ENCODE measurements around the gene SLC22A3.
"Not testable (repeated sequence)": the region's sequence is repeated elsewhere in the genome, so short reads cannot be mapped to it uniquely, and the experiment has no call there.

Gene SLC22A3

GRCh38 chr6:160367798-160368547 lies 19.8 kb downstream of the SLC22A3 start:
- Histone ChIP-seq H3K36me3 (ENCODE audit: control insufficient read depth in 2 of 2, insufficient read depth in 2 of 2, low read length in 2 of 2) (no peaks in the 10 kb centered on the region), H3K4me3 (ENCODE audit: low read length in 2 of 2) (no peak overlapping the region), H3K4me1 (ENCODE audit: control insufficient read depth in 2 of 2, insufficient read depth in 2 of 2, low read length in 2 of 2) (no peaks in the 10 kb centered on the region), H3K9me3 (ENCODE audit: control insufficient read depth in 2 of 2, low read length in 2 of 2) (peaks cover 0 to 3% of the 10 kb centered on the region in 2 donors), H3K9ac (ENCODE audit: low read depth in 1 of 2, low read length in 2 of 2) (no peak overlapping the region), H3K27me3 (ENCODE audit: control insufficient read depth in 2 of 2, insufficient read depth in 2 of 2, low read length in 2 of 2) (no peaks in the 10 kb centered on the region), H3K27ac (ENCODE audit: low read depth in 2 of 2, low read length in 2 of 2) (no peak overlapping the region)

DNA sequence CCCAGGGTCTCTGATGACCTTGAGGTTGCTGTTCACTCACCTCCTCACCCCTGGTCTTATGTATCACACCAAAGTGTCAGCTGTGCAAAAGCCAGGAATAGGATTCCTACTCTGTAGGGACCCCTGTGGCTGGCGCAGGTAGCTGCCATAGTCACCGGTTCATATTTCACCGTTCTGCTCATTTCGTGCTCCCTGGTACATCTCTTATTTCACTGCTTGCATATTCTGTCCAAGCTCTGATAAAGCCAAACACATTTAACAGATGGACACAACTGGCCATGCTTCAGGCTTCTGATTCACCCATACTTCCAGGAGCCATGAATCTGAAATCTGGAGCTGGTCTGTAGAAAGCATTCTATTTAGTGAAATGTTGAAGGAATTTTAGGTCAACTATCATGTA lies 20.5 kb downstream of the SLC22A3 start:
- H3K27me3 ChIP-seq (ENCODE audit: control insufficient read depth in 2 of 2, insufficient read depth in 2 of 2, low read length in 2 of 2): no peaks in the 10 kb centered on the region
- H3K9me3 ChIP-seq (ENCODE audit: control insufficient read depth in 2 of 2, low read length in 2 of 2): peaks cover 0 to 3% of the 10 kb centered on the region in 2 donors
- no peaks in the 10 kb centered on the region for H3K4me1 ChIP-seq (ENCODE audit: control insufficient read depth in 2 of 2, insufficient read depth in 2 of 2, low read length in 2 of 2)
- no peak overlapping the region for H3K9ac ChIP-seq (ENCODE audit: low read depth in 1 of 2, low read length in 2 of 2)
- no peak overlapping the region for H3K4me3 ChIP-seq (ENCODE audit: low read length in 2 of 2)
- no peaks in the 10 kb centered on the region for H3K36me3 ChIP-seq (ENCODE audit: control insufficient read depth in 2 of 2, insufficient read depth in 2 of 2, low read length in 2 of 2)
- H3K27ac ChIP-seq (ENCODE audit: low read depth in 2 of 2, low read length in 2 of 2): no peak overlapping the region

GRCh38 chr6:160373601-160374000 lies 25.4 kb downstream of the SLC22A3 start:
- not testable (repeated sequence) for H3K9ac ChIP-seq (ENCODE audit: low read depth in 1 of 2, low read length in 2 of 2); H3K27me3 ChIP-seq (ENCODE audit: control insufficient read depth in 2 of 2, insufficient read depth in 2 of 2, low read length in 2 of 2); H3K36me3 ChIP-seq (ENCODE audit: control insufficient read depth in 2 of 2, insufficient read depth in 2 of 2, low read length in 2 of 2); H3K4me3 ChIP-seq (ENCODE audit: low read length in 2 of 2); H3K27ac ChIP-seq (ENCODE audit: low read depth in 2 of 2, low read length in 2 of 2); H3K9me3 ChIP-seq (ENCODE audit: control insufficient read depth in 2 of 2, low read length in 2 of 2); H3K4me1 ChIP-seq (ENCODE audit: control insufficient read depth in 2 of 2, insufficient read depth in 2 of 2, low read length in 2 of 2)

DNA sequence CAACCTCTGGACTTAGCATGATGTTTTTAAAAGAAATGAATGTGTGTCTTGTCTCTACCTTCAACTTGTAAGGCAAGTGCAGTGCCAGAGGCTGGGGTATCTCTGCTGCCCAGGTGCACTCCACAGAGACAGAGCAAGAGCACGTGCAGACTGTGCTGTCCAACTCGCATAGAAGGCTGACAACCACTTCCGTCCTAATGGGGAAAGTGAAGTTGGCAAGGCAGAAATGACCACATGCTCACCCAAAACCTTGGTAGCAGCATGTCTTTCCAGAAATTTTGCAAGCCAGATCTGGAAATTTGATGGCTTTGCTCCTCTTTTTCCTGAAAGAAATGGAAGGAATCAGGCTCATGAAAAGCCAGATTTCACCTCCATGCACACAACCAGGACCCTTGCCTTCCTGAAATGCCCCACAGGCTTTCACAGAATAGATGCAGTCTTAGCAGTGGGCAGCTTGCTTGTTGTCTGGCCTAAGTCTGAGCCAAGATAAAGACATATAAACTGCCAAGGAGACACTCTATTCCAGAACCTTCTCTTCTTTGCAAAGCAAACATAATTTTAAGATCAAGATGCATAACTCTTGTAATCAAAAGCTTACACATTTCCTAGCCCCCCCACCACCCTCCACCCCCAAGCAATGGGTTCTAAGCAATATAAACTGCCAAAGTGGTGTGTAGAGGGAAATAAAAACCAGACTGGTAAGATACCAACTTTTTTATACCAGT lies 26.8 kb downstream of the SLC22A3 start:
- H3K9me3 ChIP-seq (ENCODE audit: control insufficient read depth in 2 of 2, low read length in 2 of 2): peaks cover 0 to 1% of the 10 kb centered on the region in 2 donors
- no peak overlapping the region for H3K27ac ChIP-seq (ENCODE audit: low read depth in 2 of 2, low read length in 2 of 2)
- no peak overlapping the region for H3K4me3 ChIP-seq (ENCODE audit: low read length in 2 of 2)
- no peaks in the 10 kb centered on the region for H3K36me3 ChIP-seq (ENCODE audit: control insufficient read depth in 2 of 2, insufficient read depth in 2 of 2, low read length in 2 of 2)
- no peaks in the 10 kb centered on the region for H3K4me1 ChIP-seq (ENCODE audit: control insufficient read depth in 2 of 2, insufficient read depth in 2 of 2, low read length in 2 of 2)
- no peaks in the 10 kb centered on the region for H3K27me3 ChIP-seq (ENCODE audit: control insufficient read depth in 2 of 2, insufficient read depth in 2 of 2, low read length in 2 of 2)
- no peak overlapping the region for H3K9ac ChIP-seq (ENCODE audit: low read depth in 1 of 2, low read length in 2 of 2)

- Histone ChIP-seq H3K27me3 (ENCODE audit: control insufficient read depth in 2 of 2, insufficient read depth in 2 of 2, low read length in 2 of 2) (no peaks in the 10 kb centered on the region), H3K4me1 (ENCODE audit: control insufficient read depth in 2 of 2, insufficient read depth in 2 of 2, low read length in 2 of 2) (no peaks in the 10 kb centered on the region), H3K9me3 (ENCODE audit: control insufficient read depth in 2 of 2, low read length in 2 of 2) (no peaks in the 10 kb centered on the region), H3K36me3 (ENCODE audit: control insufficient read depth in 2 of 2, insufficient read depth in 2 of 2, low read length in 2 of 2) (no peaks in the 10 kb centered on the region), H3K9ac (ENCODE audit: low read depth in 1 of 2, low read length in 2 of 2) (no peak overlapping the region), H3K4me3 (ENCODE audit: low read length in 2 of 2) (no peak overlapping the region), H3K27ac (ENCODE audit: low read depth in 2 of 2, low read length in 2 of 2) (no peak overlapping the region)
These were observed 27.4 kb downstream of the SLC22A3 start for GRCh38 chr6:160375561-160375949.

DNA sequence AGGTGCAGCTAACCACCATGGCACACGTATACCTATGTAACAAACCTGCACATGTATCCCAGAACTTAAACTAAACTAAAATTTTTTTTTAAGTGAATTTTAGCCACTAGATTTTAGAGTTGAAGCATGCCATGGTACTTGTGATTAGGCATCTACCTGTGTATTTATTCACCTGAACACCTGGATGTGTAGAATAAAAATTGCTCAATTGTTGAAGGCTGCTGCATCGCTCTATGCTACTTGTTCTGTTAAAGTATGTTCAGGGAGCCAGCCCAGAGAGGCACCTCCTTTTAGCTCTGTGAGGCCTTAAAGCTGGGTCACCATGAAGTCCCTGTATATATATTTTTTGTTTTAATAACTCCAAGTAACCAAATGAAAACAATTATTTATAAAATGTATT lies 28.3 kb downstream of the SLC22A3 start:
- Histone ChIP-seq H3K9me3 (ENCODE audit: control insufficient read depth in 2 of 2, low read length in 2 of 2) (no peaks in the 10 kb centered on the region), H3K9ac (ENCODE audit: low read depth in 1 of 2, low read length in 2 of 2) (no peak overlapping the region), H3K4me3 (ENCODE audit: low read length in 2 of 2) (no peak overlapping the region), H3K4me1 (ENCODE audit: control insufficient read depth in 2 of 2, insufficient read depth in 2 of 2, low read length in 2 of 2) (no peaks in the 10 kb centered on the region), H3K27ac (ENCODE audit: low read depth in 2 of 2, low read length in 2 of 2) (no peak overlapping the region), H3K36me3 (ENCODE audit: control insufficient read depth in 2 of 2, insufficient read depth in 2 of 2, low read length in 2 of 2) (no peaks in the 10 kb centered on the region), H3K27me3 (ENCODE audit: control insufficient read depth in 2 of 2, insufficient read depth in 2 of 2, low read length in 2 of 2) (no peaks in the 10 kb centered on the region)

DNA sequence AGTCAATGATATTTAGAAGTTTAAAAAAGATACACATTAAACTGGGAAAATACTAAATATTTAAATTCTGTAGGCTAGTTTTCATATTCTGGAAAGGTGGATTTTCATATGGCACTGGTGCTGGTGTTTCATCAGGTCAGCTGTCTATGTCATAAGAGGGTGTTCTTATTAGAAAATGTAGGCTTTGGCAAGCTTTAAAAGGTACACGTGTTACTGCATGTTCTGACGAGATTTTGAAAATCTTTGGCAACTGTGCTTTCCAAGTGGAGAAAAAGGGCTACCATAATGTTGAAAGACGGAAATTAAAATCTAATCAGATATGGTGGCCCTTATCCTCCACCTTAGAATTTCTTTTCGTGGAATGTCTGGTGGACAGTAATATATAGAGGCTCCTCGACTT lies 30.0 kb downstream of the SLC22A3 start:
- no peak overlapping the region for H3K9ac ChIP-seq (ENCODE audit: low read depth in 1 of 2, low read length in 2 of 2)
- H3K27me3 ChIP-seq (ENCODE audit: control insufficient read depth in 2 of 2, insufficient read depth in 2 of 2, low read length in 2 of 2): no peaks in the 10 kb centered on the region
- H3K4me1 ChIP-seq (ENCODE audit: control insufficient read depth in 2 of 2, insufficient read depth in 2 of 2, low read length in 2 of 2): no peaks in the 10 kb centered on the region
- H3K9me3 ChIP-seq (ENCODE audit: control insufficient read depth in 2 of 2, low read length in 2 of 2): no peaks in the 10 kb centered on the region
- H3K36me3 ChIP-seq (ENCODE audit: control insufficient read depth in 2 of 2, insufficient read depth in 2 of 2, low read length in 2 of 2): no peaks in the 10 kb centered on the region
- no peak overlapping the region for H3K27ac ChIP-seq (ENCODE audit: low read depth in 2 of 2, low read length in 2 of 2)
- H3K4me3 ChIP-seq (ENCODE audit: low read length in 2 of 2): no peak overlapping the region

- H3K9me3 ChIP-seq (ENCODE audit: control insufficient read depth in 2 of 2, low read length in 2 of 2): no peaks in the 10 kb centered on the region
- no peak overlapping the region for H3K9ac ChIP-seq (ENCODE audit: low read depth in 1 of 2, low read length in 2 of 2)
- H3K36me3 ChIP-seq (ENCODE audit: control insufficient read depth in 2 of 2, insufficient read depth in 2 of 2, low read length in 2 of 2): no peaks in the 10 kb centered on the region
- no peaks in the 10 kb centered on the region for H3K4me1 ChIP-seq (ENCODE audit: control insufficient read depth in 2 of 2, insufficient read depth in 2 of 2, low read length in 2 of 2)
- no peak overlapping the region for H3K27ac ChIP-seq (ENCODE audit: low read depth in 2 of 2, low read length in 2 of 2)
- no peaks in the 10 kb centered on the region for H3K27me3 ChIP-seq (ENCODE audit: control insufficient read depth in 2 of 2, insufficient read depth in 2 of 2, low read length in 2 of 2)
- no peak overlapping the region for H3K4me3 ChIP-seq (ENCODE audit: low read length in 2 of 2)
These were observed 30.7 kb downstream of the SLC22A3 start for GRCh38 chr6:160378882-160379281.

GRCh38 chr6:160379466-160379865 lies 31.3 kb downstream of the SLC22A3 start:
- Histone ChIP-seq H3K9ac (ENCODE audit: low read depth in 1 of 2, low read length in 2 of 2) (no peak overlapping the region), H3K9me3 (ENCODE audit: control insufficient read depth in 2 of 2, low read length in 2 of 2) (no peaks in the 10 kb centered on the region), H3K4me3 (ENCODE audit: low read length in 2 of 2) (no peak overlapping the region), H3K27me3 (ENCODE audit: control insufficient read depth in 2 of 2, insufficient read depth in 2 of 2, low read length in 2 of 2) (no peaks in the 10 kb centered on the region), H3K36me3 (ENCODE audit: control insufficient read depth in 2 of 2, insufficient read depth in 2 of 2, low read length in 2 of 2) (no peaks in the 10 kb centered on the region), H3K27ac (ENCODE audit: low read depth in 2 of 2, low read length in 2 of 2) (no peak overlapping the region), H3K4me1 (ENCODE audit: control insufficient read depth in 2 of 2, insufficient read depth in 2 of 2, low read length in 2 of 2) (no peaks in the 10 kb centered on the region)

DNA sequence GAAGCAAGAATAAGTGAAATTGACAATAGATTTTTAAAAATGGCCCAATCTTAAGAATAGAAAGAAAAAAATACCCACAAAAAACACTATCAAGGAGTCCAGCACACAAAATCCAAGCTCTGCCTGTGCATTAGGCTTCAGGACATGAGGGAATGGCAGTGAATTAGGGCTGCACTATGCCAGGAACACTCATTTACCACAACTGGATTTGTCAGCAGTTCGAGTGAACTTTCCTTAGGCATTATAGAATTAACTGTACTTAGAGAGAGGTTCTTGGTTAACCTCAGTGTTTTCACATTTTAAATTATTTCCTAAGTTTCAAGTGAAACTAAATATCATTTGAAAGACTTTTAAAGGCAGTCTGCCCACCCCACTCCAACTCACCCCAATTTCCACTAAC lies 34.8 kb downstream of the SLC22A3 start:
- no peaks in the 10 kb centered on the region for H3K27me3 ChIP-seq (ENCODE audit: control insufficient read depth in 2 of 2, insufficient read depth in 2 of 2, low read length in 2 of 2)
- no peaks in the 10 kb centered on the region for H3K36me3 ChIP-seq (ENCODE audit: control insufficient read depth in 2 of 2, insufficient read depth in 2 of 2, low read length in 2 of 2)
- no peak overlapping the region for H3K27ac ChIP-seq (ENCODE audit: low read depth in 2 of 2, low read length in 2 of 2)
- H3K4me3 ChIP-seq (ENCODE audit: low read length in 2 of 2): no peak overlapping the region
- H3K9ac ChIP-seq (ENCODE audit: low read depth in 1 of 2, low read length in 2 of 2): no peak overlapping the region
- H3K9me3 ChIP-seq (ENCODE audit: control insufficient read depth in 2 of 2, low read length in 2 of 2): no peaks in the 10 kb centered on the region
- H3K4me1 ChIP-seq (ENCODE audit: control insufficient read depth in 2 of 2, insufficient read depth in 2 of 2, low read length in 2 of 2): peaks cover 0 to 8% of the 10 kb centered on the region in 2 donors
